IMR-90 (cell line): ENCODE data around the gene CTDP1.

Source experiments
- CEBPB ChIP-seq: IDR thresholded peaks from 2 replicates; pipeline ENCODE4 v1.6.1; 2012; ENCODE audit warnings: low read depth, low read length, improper control_type of control experiment
- SMC3 ChIP-seq: fragments of 150-350 bp; IDR thresholded peaks from 2 replicates; pipeline ENCODE4 v1.6.1; 2016; ENCODE audit warnings: low read depth, mild to moderate bottlenecking, antibody characterized with exemption, low read length, moderate library complexity
- TF ChIP-seq, protein P1 (sequence below): conservative IDR thresholded peaks from 2 replicates; pipeline ENCODE4 v1.5.1; 2012; ENCODE audit warnings: mild to moderate bottlenecking, low read depth, low read length, improper control_type of control experiment

DNA sequence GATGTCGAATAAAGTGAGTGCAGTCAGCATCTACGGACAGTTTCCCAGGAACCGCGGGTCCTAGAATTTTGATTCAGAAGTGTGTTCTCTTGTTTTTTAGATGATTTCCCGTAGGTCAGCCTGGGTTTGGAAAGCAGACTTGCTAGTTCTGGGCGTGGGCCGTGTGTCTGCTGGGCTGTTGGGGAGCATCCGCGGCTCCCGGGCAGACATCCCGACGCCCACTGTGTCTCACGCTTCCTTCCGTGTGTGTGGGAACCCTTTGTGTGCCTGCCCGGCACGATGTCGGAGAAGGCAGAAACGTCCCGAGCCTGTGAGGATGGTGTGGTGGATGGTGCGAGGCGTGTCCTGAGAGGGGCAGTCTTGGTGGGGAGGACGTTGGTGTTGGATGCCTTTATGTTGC, 18.4 kb downstream of the CTDP1 start:
- TF ChIP-seq, protein P1, sequence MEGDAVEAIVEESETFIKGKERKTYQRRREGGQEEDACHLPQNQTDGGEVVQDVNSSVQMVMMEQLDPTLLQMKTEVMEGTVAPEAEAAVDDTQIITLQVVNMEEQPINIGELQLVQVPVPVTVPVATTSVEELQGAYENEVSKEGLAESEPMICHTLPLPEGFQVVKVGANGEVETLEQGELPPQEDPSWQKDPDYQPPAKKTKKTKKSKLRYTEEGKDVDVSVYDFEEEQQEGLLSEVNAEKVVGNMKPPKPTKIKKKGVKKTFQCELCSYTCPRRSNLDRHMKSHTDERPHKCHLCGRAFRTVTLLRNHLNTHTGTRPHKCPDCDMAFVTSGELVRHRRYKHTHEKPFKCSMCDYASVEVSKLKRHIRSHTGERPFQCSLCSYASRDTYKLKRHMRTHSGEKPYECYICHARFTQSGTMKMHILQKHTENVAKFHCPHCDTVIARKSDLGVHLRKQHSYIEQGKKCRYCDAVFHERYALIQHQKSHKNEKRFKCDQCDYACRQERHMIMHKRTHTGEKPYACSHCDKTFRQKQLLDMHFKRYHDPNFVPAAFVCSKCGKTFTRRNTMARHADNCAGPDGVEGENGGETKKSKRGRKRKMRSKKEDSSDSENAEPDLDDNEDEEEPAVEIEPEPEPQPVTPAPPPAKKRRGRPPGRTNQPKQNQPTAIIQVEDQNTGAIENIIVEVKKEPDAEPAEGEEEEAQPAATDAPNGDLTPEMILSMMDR, result no peak
- TF ChIP-seq SMC3 (no peak), CEBPB (no peak)
